Right kidney (tissue), 1 donor: ENCODE data around the gene RPL29.

ENCODE experiments used
- DNase-seq: peaks from one replicate; pipeline ENCODE4 v3.0.0-alpha.2; 2016

Gene RPL29

GRCh38 chr3:51945926-51946705 lies 49.6 kb downstream of the RPL29 start:
- no peak for DNase-seq

- DNase-seq = no peak
Observed at GRCh38 chr3:51945031-51945840, 50.5 kb downstream of the RPL29 start.

GRCh38 chr3:51944451-51945021 lies 51.2 kb downstream of the RPL29 start:
- DNase-seq = no peak
